CD4-positive, alpha-beta T cell treated with Interleukin-4 for 1 hour (primary cell): ENCODE results near the gene NACC1.
A peak's percentile ranks its signal among the peaks of the same experiment; 100 is the strongest.

Experiments
- DNase-seq, 2 donors: peaks; one replicate each; pipeline ENCODE4 v3.0.0-alpha.2; 2020 to 2022

NACC1 gene

GRCh38 chr19:13100841-13101589, 17.0 kb upstream of the NACC1 start:
- DNase-seq, result no peak

- DNase-seq, result no peak
Observed at GRCh38 chr19:13101590-13102415, 16.3 kb upstream of the NACC1 start.

- no peak for DNase-seq
Observed at GRCh38 chr19:13102416-13102665, 15.7 kb upstream of the NACC1 start.

- DNase-seq, result peak in 1 of 2 donors; percentile 77
Observed at GRCh38 chr19:13102666-13103580, 15.1 kb upstream of the NACC1 start, which contains the start of gene LYL1. Gene LYL1, minus strand, starts transcription at chr19:13102858. Its CDS starts 1,687 bp downstream, at chr19:13101171.

- no peak for DNase-seq
Observed at GRCh38 chr19:13103581-13104359, 14.3 kb upstream of the NACC1 start.

GRCh38 chr19:13104360-13104847, 13.7 kb upstream of the NACC1 start:
- DNase-seq, result peak; percentile 64 to 91

GRCh38 chr19:13104848-13105711, 13.0 kb upstream of the NACC1 start:
- DNase-seq, result peak in 1 of 2 donors; percentile 56

GRCh38 chr19:13109361-13110098, 8.5 kb upstream of the NACC1 start:
- DNase-seq, result no peak

- DNase-seq, result no peak
Observed at GRCh38 chr19:13110099-13110610, 7.9 kb upstream of the NACC1 start.

- no peak for DNase-seq
Observed at GRCh38 chr19:13112555-13112954, 5.5 kb upstream of the NACC1 start.

- DNase-seq, result no peak
Observed at GRCh38 chr19:13115936-13116281, 2.2 kb upstream of the NACC1 start.

GRCh38 chr19:13116282-13117175, 1.5 kb upstream of the NACC1 start, which contains the start of gene TRMT1:
Gene TRMT1, minus strand, starts transcription at chr19:13116740. Its CDS starts 341 bp downstream, at chr19:13116399.
- peak; percentile 88 to 91 for DNase-seq

- no peak for DNase-seq
Observed at GRCh38 chr19:13117176-13117771, 790 bp upstream of the NACC1 start.

- DNase-seq, result peak in 1 of 2 donors; percentile 45
Observed at GRCh38 chr19:13118424-13119193, 545 bp downstream of the NACC1 start.

GRCh38 chr19:13119627-13120026, 1.6 kb downstream of the NACC1 start:
- DNase-seq, result no peak

- no peak for DNase-seq
Observed at GRCh38 chr19:13120031-13120430, 2.0 kb downstream of the NACC1 start.

- no peak for DNase-seq
Observed at GRCh38 chr19:13120817-13121216, 2.8 kb downstream of the NACC1 start.
